EL (cell line): ENCODE measurements around the gene SF3A1.
A peak's percentile ranks its signal among the peaks of the same experiment; 100 is the strongest.

Experiments
- DNase-seq: peaks from one replicate; pipeline ENCODE4 v3.0.0-alpha.2; 2016

The SF3A1 gene

GRCh38 chr22:30321461-30321860, 35.2 kb downstream of the SF3A1 start:
- DNase-seq: no peak

DNA sequence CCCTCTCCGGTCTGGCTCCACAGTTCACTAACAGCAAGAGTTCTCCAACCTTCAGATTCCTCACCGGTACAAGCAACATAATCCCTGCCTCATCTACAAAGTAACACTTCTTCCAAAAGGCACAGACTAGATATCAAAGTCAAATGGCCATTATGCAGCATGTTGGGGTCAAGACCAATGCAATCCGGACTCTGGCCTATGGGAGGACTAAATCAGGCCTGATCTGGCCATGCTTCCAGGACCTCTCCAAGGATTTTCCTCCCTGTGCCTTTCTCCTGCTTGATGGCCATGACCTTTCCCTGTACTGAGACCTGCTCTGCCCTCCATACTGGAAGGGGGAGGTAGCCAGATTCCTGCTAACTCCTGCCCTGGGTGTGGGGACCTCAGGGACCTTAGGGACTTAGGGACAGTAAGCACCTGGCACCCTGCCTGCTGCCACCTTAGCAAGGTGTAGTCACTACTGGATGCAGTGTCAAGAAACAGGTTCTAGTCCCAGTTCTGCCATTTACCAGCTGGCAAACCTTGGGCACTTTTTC, 36.6 kb downstream of the SF3A1 start:
- no peak for DNase-seq

- no peak for DNase-seq
These were observed 37.8 kb downstream of the SF3A1 start for GRCh38 chr22:30318799-30319419.

- no peak for DNase-seq
These were observed 38.9 kb downstream of the SF3A1 start for GRCh38 chr22:30317778-30318177.

DNA sequence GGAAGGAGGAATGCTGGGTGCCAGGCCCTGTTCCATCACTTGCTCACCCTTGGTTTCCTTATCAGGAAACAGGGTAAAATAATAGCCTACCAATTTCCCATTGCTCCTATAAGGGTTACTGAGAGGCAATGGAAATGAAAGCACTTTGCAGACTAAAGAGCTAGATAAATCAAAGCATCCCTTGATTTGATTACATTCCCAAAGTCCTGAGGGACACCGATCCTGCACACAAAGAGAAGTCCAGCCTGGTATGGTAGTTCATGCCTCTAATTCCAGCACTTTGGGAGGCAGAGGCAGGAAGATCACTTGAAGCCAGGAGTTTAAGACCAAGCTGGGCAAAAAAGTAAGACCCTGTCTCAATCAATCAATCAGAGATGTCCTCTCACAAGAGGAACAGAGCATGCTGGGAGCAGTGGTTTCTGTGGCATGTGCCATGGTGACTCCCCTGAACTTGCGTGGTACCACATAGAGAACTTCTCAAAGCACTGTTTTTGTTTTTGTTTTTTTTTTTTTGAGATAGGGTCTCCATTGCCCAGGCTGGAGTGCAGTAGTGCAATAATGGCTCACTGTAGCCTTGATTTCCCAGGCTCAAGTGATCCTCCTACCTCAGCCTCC, 40.6 kb downstream of the SF3A1 start:
- DNase-seq: no peak

DNA sequence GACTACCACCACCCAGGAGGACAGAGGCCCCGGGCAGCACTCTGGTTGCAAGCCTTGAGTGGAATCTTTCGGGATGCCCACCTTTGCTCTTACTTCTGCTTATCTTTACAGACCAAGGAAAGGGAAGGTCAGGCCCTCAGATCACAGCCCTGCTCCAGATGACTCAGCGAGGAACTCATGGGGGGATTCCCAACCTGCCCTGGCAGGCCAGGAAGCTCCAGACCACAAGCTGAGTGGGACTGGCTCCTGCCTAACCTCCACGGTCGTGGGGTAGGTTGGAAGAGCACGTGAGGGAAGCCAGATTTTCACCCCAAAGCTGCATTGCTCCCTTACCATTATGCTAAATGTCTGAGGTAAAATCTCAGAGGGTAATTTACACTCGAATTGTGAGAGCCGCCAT, 41.8 kb downstream of the SF3A1 start:
- DNase-seq: peak; percentile 71

GRCh38 chr22:30313527-30314363, 42.9 kb downstream of the SF3A1 start:
- no peak for DNase-seq

DNA sequence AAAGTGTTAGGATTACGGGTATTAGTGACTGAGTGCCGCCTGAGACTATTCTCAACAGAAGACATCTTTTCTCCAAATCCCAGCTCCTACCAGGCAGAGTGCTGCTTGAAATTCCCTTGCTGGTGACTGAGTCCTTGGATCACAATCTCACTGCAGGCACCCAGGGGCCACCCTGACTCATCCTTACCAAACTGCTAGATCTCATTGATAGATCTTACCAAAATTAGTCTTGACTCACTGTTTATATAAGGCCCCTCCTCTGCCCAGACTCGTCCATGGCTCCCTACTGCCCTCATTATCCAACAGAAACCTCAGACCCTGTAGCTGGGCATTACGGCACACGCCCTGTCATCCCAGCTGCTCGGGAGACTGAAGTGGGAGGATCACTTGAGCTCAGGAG, 44.6 kb downstream of the SF3A1 start:
- DNase-seq: peak; percentile 91

DNA sequence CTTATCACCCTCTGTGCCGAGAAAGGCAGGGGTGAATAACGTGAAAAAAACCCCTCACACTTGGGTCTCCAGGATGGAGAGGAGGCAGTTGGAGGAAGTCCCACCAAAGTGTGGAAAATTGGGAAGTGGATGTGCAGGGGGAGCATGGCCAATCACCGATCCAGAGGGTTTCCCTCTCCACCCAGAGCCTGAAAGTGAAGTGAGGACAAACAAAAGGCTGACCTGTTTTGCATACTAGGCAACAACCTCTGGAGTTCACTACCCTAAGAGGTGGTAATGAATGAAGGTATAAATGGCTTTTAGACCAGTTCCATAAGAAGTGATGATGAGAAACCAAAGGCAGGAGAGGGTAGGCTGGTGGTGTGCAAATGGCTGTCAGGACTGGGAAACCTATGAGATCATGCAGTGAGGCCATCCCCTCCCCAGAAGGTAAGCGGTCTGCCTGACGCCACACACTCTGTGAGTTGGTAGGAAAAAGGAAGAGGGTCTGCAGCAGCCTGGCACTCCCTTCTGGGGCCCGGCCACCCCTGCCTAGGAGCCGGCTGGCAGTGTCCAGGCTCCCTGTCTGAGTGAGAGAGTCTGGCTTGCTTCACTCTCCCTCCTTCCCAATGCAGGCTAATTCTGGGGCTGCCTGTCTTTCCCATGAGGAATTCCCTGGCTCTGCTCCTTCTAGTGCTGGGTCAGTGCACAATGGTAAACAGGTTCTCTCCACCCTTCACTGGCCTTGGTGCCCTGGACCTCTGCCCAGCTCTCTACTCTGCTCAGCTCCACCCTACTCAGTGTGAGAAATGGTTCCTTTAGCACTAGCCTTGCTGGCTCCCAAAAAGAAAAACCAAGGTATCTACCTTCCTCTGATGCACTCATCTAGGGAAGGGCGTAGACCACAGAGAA, 45.6 kb downstream of the SF3A1 start:
- peak; percentile 57 for DNase-seq

GRCh38 chr22:30309951-30310741, 46.5 kb downstream of the SF3A1 start:
- no peak for DNase-seq

DNA sequence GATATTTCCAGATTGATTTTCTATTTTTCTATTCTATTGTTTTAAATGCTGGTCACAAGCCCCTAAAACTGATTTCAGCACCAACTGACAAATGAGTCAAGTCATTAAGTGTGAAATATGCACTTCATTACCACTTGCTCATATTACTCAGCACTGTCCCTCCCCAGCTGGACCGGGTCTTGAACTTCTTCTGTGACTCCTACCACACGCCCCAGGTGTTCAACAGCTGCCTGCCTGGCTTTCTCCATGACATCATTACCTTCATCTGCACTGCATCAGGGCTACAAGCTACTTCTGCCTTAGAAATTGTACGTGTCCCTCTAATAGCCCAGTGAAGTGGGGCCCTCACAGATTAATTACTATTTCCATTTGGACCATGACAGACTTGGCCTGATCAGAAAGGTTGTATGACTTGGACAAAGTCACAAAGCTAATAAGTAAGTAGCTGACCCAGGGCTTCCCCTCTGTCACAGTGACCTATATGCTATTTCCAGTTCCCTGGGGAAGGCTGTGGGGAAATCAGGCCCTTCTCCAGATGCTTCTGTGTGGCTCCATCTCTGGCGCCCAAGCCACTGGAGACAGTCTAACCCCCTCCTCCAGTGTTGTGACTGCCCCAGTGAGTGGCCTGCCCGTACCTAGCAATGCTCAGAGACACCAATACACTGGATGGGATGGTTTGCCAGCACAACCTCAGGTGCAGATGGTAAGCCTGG, 48.0 kb downstream of the SF3A1 start:
- DNase-seq: no peak

- DNase-seq: no peak
These were observed 48.6 kb downstream of the SF3A1 start for GRCh38 chr22:30308093-30308492.

GRCh38 chr22:30307041-30307574, 49.6 kb downstream of the SF3A1 start:
- no peak for DNase-seq

GRCh38 chr22:30306627-30307011, 50.1 kb downstream of the SF3A1 start:
- DNase-seq: no peak

DNA sequence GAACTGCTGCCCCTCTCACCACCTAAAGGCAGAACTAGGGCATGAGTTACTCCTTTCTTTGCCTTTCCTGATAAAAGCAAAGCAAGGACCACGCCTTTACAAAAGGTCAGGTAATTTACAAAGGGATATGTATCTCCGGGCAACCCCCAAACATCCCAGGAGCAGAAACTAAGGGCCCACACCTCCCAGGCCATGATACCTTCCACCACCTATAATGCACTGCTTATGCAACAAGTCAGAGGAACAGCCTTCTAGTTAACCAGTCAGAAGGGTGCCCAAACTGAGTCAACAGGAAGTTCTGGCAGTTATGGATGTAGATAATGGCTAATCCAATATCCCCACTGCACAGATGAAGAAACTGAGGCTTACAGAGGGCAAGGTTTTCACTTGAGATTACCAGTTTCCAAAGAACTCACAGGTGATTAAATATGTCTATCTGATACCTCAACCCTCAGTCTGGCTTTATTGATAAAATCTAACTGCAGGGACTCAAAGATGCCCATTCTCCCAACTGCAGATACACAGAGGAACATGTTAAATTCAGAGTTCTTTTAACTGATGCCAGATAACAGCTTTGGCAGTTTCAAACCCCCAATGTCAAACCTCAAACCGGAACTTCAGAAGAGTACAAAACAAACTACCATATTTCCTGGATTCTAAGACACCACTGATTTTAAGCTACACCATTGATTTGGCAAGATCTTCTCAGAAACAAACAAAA, 50.6 kb downstream of the SF3A1 start:
- DNase-seq: no peak

- no peak for DNase-seq
These were observed 51.2 kb downstream of the SF3A1 start for GRCh38 chr22:30305519-30305905.

DNA sequence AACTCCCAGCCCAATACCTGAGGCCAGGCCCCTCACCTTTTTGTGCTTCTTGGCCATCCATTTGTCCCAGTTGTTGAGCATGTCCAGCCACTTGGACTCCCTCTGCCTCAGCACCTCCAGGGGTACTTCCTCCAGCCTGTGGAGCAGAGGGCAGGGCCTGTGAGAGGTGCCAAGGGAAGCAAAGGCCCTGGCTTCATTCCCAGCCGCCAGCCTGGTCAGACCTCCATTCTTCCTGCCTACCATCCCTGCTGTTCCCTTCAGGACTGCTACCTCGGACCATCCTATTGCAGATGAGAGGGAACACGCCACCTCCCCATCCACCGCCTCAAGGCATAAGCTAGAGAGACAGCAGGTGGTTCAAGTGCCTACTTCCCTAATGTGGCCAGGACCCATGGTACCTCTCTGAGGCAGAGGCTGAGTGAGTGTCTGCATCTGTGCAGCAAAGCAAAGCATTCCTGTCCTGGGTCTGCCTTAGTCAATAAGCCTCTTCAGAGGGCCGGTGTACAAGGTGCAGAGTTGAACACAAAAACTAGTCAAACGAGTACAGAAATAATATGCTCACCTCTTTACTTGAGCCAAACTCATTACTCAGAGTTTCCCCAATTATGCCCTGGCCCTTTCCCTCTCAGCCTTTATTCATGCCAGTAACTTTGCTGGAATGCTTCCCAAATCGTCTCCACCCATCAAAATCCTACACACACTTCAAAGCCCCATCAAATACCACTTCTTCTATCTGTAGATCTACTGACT, 52.0 kb downstream of the SF3A1 start:
- DNase-seq: no peak

- no peak for DNase-seq
These were observed 53.9 kb downstream of the SF3A1 start for GRCh38 chr22:30302810-30303138.

GRCh38 chr22:30301995-30302809, 54.5 kb downstream of the SF3A1 start:
- DNase-seq: peak; percentile 51
